Astrocyte of the cerebellum (primary cell): ENCODE measurements around the gene ATXN10.
A peak's percentile ranks its signal among the peaks of the same experiment; 100 is the strongest.

Source experiments
- DNase-seq: peaks from one replicate; pipeline ENCODE4 v3.0.0-alpha.2; 2011; ENCODE audit warnings: low read depth
- H3K4me3 ChIP-seq: 2 replicates; pipeline ENCODE4 v1.5.1; 2011; ENCODE audit warnings: mild to moderate bottlenecking, low read depth, low read length, moderate library complexity
- in situ Hi-C: cut with HindIII; loops from 2 replicates; pipeline ENCODE4 v1.10.0; 2017; ENCODE audit warnings: low sequenced_read_pairs
- TF ChIP-seq, protein P1 (sequence below): IDR thresholded peaks from 2 replicates; pipeline ENCODE4 v1.5.1; 2012; ENCODE audit warnings: low read length, low read depth, moderate library complexity, mild to moderate bottlenecking; ENCODE audit errors: missing control alignments

Gene ATXN10

DNA sequence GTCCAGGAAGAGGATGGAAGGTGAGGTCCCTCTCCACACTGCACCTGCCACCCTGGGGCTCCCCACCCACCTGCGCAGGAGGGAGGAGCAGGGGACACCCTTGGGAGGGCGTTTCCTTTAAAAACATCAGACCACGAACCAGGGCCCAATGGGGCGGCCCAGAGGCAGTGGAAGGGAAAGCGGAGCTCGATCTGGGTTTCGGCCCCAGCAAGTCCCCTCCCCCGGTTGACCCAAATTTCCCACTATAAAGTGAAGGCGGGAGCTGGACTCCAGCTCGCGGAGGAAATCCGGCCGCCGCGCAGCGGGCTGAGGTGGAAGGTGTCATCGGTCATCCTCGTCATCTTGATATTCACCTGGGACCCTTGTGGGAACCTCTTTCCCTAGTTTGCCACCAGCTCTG is 206.0 kb downstream of the ATXN10 start:
- DNase-seq, result no peak
- no peak overlapping the region for H3K4me3 ChIP-seq
- TF ChIP-seq, protein P1, sequence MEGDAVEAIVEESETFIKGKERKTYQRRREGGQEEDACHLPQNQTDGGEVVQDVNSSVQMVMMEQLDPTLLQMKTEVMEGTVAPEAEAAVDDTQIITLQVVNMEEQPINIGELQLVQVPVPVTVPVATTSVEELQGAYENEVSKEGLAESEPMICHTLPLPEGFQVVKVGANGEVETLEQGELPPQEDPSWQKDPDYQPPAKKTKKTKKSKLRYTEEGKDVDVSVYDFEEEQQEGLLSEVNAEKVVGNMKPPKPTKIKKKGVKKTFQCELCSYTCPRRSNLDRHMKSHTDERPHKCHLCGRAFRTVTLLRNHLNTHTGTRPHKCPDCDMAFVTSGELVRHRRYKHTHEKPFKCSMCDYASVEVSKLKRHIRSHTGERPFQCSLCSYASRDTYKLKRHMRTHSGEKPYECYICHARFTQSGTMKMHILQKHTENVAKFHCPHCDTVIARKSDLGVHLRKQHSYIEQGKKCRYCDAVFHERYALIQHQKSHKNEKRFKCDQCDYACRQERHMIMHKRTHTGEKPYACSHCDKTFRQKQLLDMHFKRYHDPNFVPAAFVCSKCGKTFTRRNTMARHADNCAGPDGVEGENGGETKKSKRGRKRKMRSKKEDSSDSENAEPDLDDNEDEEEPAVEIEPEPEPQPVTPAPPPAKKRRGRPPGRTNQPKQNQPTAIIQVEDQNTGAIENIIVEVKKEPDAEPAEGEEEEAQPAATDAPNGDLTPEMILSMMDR, result no peak
- in situ Hi-C loops, result no loop called here

DNA sequence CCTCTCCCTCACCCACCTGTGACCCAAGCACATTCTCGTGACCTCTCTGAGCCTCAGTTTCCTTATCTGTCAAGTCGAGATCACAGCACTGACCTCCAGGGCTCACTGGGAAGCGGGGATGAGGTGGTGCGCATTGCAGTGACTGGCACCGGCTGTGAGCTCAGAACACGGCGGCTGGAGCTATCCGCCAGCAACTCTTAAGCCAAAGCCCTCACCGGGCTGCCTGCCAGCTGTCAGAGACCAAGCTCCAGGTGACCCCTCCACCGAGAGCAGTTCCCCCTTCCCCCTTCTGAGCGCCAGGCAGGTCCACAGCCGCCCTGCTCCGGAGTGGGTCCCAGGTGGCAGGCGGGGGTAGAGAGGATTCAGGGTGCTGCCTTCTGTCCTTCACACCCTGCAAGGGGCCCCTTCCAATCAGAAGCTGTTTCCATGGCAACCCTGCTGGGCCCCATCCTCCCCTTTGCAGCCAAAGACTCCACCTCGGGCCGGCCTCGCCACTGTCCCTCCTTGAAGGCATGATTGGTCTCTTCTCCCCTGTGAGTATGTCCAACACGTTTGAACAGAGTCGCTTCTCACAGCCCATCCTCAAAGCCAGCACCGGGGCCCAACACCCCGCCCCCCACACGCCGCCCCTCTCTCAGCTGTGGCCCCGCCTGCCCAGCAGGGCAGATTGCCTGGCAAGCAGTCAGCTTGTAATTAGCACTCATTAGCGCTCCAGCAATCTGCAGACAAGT is 206.6 kb downstream of the ATXN10 start:
- in situ Hi-C loops, result no loop called here
- TF ChIP-seq, protein P1, result no peak
- no peak overlapping the region for H3K4me3 ChIP-seq
- DNase-seq, result no peak

DNA sequence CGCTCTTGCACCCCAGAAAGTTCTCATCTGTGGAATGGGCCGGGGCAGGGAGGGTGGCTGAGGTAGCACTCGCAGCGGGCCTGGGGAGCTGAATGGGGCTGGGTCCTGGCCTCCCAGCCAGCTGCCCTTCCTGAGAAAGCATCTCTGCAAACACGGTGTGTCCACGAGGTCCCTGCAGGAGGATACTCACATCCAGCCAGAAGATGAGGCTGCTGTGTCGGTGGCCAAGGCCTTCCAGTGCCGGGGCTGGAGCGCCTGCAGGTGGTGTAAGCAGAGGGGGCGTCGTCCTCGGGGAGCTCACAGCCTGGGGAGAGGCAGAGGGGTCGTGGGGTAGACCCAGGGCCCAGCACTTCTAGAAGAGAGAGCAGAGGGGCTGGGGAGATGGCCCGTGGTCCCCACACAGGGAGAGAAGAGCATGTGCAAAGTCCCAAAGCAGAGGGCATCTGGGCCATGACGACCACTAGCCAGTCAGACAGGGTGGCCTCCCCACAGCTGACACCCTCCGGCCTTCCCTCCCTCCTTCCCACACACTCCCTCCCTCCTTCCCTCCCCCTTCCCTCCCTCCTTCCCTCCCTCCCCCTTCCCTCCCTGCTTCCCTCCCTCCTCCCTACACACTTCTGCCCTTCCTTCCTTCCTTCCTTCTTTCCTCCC is 207.4 kb downstream of the ATXN10 start:
- in situ Hi-C loops, result no loop called here
- no peak for DNase-seq
- TF ChIP-seq, protein P1, result no peak
- H3K4me3 ChIP-seq, result no peak overlapping the region

DNA sequence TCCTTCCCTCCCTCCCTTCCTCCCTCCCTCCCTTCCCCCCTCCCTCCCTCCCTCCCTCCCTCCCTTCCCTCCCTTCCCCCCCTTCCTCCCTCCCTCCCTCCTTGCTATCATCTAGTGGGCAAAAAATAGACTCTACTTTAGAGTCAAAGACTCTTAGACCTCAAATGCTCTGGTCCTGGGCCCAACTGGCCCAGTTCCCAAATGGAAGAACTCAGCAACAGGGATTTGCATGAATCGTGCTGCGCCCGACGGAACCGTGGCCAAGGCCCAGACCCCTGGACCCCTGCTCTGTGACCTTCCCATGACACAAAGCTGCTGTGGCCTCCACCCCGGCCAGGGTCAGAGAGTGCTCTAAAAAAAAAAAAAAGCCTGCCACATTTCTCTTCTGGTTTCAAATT is 207.9 kb downstream of the ATXN10 start:
- no peak overlapping the region for H3K4me3 ChIP-seq
- in situ Hi-C loops, result no loop called here
- no peak for DNase-seq
- TF ChIP-seq, protein P1, result no peak

DNA sequence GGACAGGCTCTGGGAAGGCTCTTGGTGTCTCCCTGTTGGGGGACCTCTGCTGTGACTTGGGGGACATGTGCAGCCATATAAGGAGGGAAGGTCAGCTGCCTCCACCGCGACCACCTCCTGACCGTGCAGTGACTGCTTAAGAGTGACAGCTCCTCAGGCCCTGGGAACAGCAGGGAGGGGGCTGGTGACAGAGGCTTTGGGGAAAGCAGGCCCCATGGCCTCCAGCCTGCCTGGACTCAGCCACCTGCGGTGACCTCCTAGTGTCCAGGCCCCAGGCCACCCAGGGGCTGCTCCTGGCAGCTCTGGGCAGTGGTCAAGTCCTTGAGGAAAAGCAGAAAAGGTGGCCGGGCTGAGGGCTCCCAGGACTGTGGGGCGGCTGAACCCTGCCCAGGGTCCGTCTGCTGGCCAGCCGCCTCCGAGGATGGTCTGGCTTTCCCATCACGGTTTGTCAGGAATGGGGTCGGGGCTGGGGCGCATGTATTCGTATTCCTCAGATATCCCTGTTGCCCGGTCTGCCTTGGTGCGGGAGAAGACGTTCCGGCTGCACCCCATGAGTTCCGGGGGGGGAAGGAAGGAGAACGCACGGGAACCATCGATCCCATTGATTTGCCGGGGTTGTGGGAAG is 208.6 kb downstream of the ATXN10 start:
- in situ Hi-C loops, result no loop called here
- H3K4me3 ChIP-seq, result peak overlapping the region; percentile 24
- no peak for DNase-seq
- TF ChIP-seq, protein P1, result no peak

DNA sequence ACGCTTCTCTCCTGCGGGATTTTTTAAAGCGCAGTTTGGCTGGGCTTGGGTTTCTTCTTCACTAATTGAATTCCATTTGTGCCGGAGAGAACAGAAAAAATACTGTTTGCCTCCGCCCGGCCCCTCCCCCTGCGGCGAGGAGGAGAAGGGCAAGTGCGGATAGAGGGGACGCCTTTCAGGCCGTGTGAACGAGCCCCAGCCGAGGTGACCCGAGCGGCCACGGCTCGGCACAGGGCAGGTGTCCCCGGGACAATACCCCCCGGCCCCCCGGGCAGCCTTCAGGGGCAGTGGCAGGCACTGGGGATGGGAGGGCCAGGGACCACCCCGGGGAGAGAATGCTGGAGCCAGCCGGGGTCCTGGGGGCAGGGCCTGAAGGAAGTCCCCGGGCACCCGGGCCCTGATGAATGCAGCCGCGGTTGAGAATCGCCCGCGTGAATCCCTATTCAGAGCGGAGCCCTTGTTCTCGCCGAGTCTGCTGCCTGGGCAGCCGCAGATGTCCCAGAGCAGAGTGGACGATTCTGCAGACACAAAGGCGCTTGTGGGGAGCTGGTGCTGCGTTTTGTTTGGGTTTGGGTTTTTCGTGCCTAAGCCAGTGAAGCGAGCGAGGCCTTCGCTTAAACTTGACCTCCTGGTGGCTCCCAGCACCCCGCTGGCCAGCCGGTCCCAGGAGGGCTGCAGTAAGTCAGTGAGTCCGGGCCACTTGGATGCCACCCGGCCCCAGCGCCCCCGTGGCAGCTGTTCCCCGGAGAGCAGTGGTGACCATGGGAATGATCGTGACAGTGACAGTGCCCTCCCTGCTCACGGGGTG is 209.3 kb downstream of the ATXN10 start:
- DNase-seq, result no peak
- peak overlapping the region; percentile 24 for H3K4me3 ChIP-seq
- TF ChIP-seq, protein P1, result no peak
- in situ Hi-C loops, result no loop called here
